Endothelial cell of umbilical vein (primary cell): ENCODE measurements around the gene TMEM167A.

Source experiments
- CTCF ChIP-seq, 2 donors: IDR thresholded peaks; 1 replicate in 1 of 2; 2 replicates in 1 of 2; pipeline ENCODE4 v1.5.1; 2011; ENCODE audit warnings: low read length in 2 of 2, mild to moderate bottlenecking in 2 of 2, moderate library complexity in 2 of 2, control low read depth in 1 of 2, inconsistent platforms in 1 of 2, low read depth in 1 of 2; ENCODE audit not compliant: insufficient read depth in 1 of 2; ENCODE audit errors: extremely low read depth in 1 of 2
- EZH2 ChIP-seq: IDR thresholded peaks from 2 replicates; pipeline ENCODE4 v1.6.1; 2012; ENCODE audit warnings: borderline replicate concordance, low read depth, mild to moderate bottlenecking, moderate library complexity, low read length, inconsistent platforms; ENCODE audit not compliant: severe bottlenecking
- FOS ChIP-seq: IDR thresholded peaks from 2 replicates; pipeline ENCODE4 v1.6.1; 2011; ENCODE audit warnings: mild to moderate bottlenecking, low read length, moderate library complexity, borderline replicate concordance; ENCODE audit not compliant: insufficient read depth
- GATA2 ChIP-seq: IDR thresholded peaks from 2 replicates; pipeline ENCODE4 v1.7.0; 2011; ENCODE audit warnings: low read depth, mild to moderate bottlenecking, moderate library complexity, mixed read lengths, low read length; ENCODE audit not compliant: insufficient read length, insufficient read depth
- JUN ChIP-seq: IDR thresholded peaks from 2 replicates; pipeline ENCODE4 v1.6.1; 2011; ENCODE audit warnings: borderline replicate concordance, low read depth; ENCODE audit not compliant: insufficient read length, insufficient read depth
- MAX ChIP-seq: IDR thresholded peaks from 2 replicates; pipeline ENCODE4 v1.6.1; 2011; ENCODE audit not compliant: insufficient read depth, insufficient read length
- MYC ChIP-seq: IDR thresholded peaks from one replicate; pipeline ENCODE4 v1.6.1; 2011; ENCODE audit warnings: mild to moderate bottlenecking, low read depth, low read length
- POLR2A ChIP-seq: IDR thresholded peaks from 2 replicates; pipeline ENCODE4 v1.6.1; 2012; ENCODE audit warnings: low read depth, mild to moderate bottlenecking, control low read depth, low read length
- POLR2AphosphoS5 ChIP-seq: IDR thresholded peaks from 2 replicates; pipeline ENCODE4 v1.6.1; 2012; ENCODE audit warnings: low read depth, mild to moderate bottlenecking, control low read depth, low read length, moderate library complexity; ENCODE audit not compliant: insufficient read depth

DNA sequence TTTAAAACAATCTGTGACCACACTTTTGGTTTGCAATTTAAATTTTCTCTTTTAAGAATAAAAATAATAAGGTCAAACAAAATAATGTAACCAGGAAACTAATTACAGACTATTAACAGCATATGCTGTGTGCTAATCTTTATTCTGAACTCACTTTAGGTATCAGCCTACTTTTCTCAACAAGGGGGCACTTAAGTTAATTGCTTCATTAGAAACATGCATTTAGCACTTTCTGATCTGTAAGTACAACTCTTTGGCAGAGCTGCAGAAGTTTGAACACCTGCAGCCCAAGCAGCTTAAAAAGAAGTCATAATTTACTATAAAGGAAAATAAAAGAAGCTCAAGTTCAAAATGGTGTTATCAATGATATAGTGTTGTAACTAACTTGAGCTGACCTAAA is 21.8 kb upstream of the TMEM167A start:
- no peak for TF ChIP-seq CTCF (IDR thresholded peaks at IDR 0.05; ENCODE audit: extremely low read depth in 1 of 2, insufficient read depth in 1 of 2, low read depth in 1 of 2, low read length in 2 of 2)
- TF ChIP-seq EZH2, result no peak
- TF ChIP-seq POLR2A, result no peak
- no peak for TF ChIP-seq MAX
- no peak for TF ChIP-seq POLR2AphosphoS5
- TF ChIP-seq GATA2, result no peak
- TF ChIP-seq MYC, result no peak
- TF ChIP-seq JUN, result no peak
- no peak for TF ChIP-seq FOS
